Anterior cingulate cortex (tissue), 58 donors: ENCODE results near the gene LGI4.
"Not testable (repeated sequence)": the region's sequence is repeated elsewhere in the genome, so short reads cannot be mapped to it uniquely, and the experiment has no call there.

ENCODE experiments used
- DNase-seq, 58 donors: peaks; one replicate each; lab custom pipeline; 2025; lab: John Stamatoyannopoulos, UW

Gene LGI4

GRCh38 chr19:35162471-35163326, 27.8 kb upstream of the LGI4 start:
- DNase-seq: no peak

GRCh38 chr19:35161434-35161743, 26.5 kb upstream of the LGI4 start:
- no peak for DNase-seq

GRCh38 chr19:35160629-35161433, 26.0 kb upstream of the LGI4 start:
- no peak for DNase-seq

- DNase-seq: no peak
Observed at GRCh38 chr19:35159606-35160005, 24.7 kb upstream of the LGI4 start.

- DNase-seq: no peak
Observed at GRCh38 chr19:35157431-35157830, 22.6 kb upstream of the LGI4 start.

- no peak for DNase-seq
Observed at GRCh38 chr19:35156673-35157014, 21.8 kb upstream of the LGI4 start.

GRCh38 chr19:35155981-35156672, 21.3 kb upstream of the LGI4 start:
- no peak for DNase-seq

GRCh38 chr19:35155441-35155840, 20.6 kb upstream of the LGI4 start:
- DNase-seq: no peak

GRCh38 chr19:35154525-35155406, 19.9 kb upstream of the LGI4 start, which contains the start of gene FXYD5:
TSS of gene FXYD5 (plus strand) at chr19:35154735. CDS start at chr19:35155551, 816 bp downstream.
- DNase-seq: no peak

- DNase-seq: no peak
Observed at GRCh38 chr19:35153701-35154524, 19.1 kb upstream of the LGI4 start.

GRCh38 chr19:35153129-35153522, 18.3 kb upstream of the LGI4 start:
- DNase-seq: not testable (repeated sequence)

GRCh38 chr19:35151273-35152065, 16.6 kb upstream of the LGI4 start:
- no peak for DNase-seq

- no peak for DNase-seq
Observed at GRCh38 chr19:35150445-35150844, 15.6 kb upstream of the LGI4 start.

GRCh38 chr19:35149463-35149862, 14.6 kb upstream of the LGI4 start:
- DNase-seq: no peak

- no peak for DNase-seq
Observed at GRCh38 chr19:35146746-35147459, 12.0 kb upstream of the LGI4 start.

GRCh38 chr19:35144600-35145436, 10.0 kb upstream of the LGI4 start:
- DNase-seq: peak in 20 of 58 donors; percentile 14 to 62 (median 31)

- DNase-seq: peak in 1 of 58 donors; percentile 18
Observed at GRCh38 chr19:35144259-35144599, 9.4 kb upstream of the LGI4 start.
